Fibroblast of upper back skin (primary cell): ENCODE measurements around the gene DGKG.

ENCODE experiments used
- DNase-seq: peaks from one replicate; pipeline ENCODE4 v3.0.0-alpha.2; 2013

DGKG gene

GRCh38 chr3:186236357-186237020 lies 125.5 kb downstream of the DGKG start:
- no peak for DNase-seq

GRCh38 chr3:186235554-186235953 lies 126.5 kb downstream of the DGKG start:
- no peak for DNase-seq

GRCh38 chr3:186234152-186234551 lies 127.9 kb downstream of the DGKG start:
- DNase-seq = no peak

GRCh38 chr3:186226482-186226881 lies 135.6 kb downstream of the DGKG start:
- DNase-seq = no peak

- no peak for DNase-seq
These were observed 136.4 kb downstream of the DGKG start for GRCh38 chr3:186225603-186226002.

- DNase-seq = no peak
These were observed 137.9 kb downstream of the DGKG start for GRCh38 chr3:186224041-186224610.

- no peak for DNase-seq
These were observed 138.6 kb downstream of the DGKG start for GRCh38 chr3:186223476-186223875.

GRCh38 chr3:186221760-186222378 lies 140.2 kb downstream of the DGKG start:
- no peak for DNase-seq

GRCh38 chr3:186220911-186221645 lies 141.0 kb downstream of the DGKG start:
- DNase-seq = no peak

GRCh38 chr3:186220365-186220764 lies 141.7 kb downstream of the DGKG start:
- DNase-seq = no peak

GRCh38 chr3:186219211-186219638 lies 142.8 kb downstream of the DGKG start:
- no peak for DNase-seq

GRCh38 chr3:186218421-186218820 lies 143.6 kb downstream of the DGKG start:
- no peak for DNase-seq

- no peak for DNase-seq
These were observed 144.2 kb downstream of the DGKG start for GRCh38 chr3:186217820-186218164.

- no peak for DNase-seq
These were observed 144.9 kb downstream of the DGKG start for GRCh38 chr3:186216900-186217819.

- DNase-seq = no peak
These were observed 147.4 kb downstream of the DGKG start for GRCh38 chr3:186214670-186215069.

GRCh38 chr3:186213946-186214345 lies 148.1 kb downstream of the DGKG start:
- peak; percentile 11 for DNase-seq

GRCh38 chr3:186212611-186213010 lies 149.4 kb downstream of the DGKG start:
- no peak for DNase-seq

- DNase-seq = no peak
These were observed 151.1 kb downstream of the DGKG start for GRCh38 chr3:186210852-186211500.

- peak; percentile 63 for DNase-seq
These were observed 152.0 kb downstream of the DGKG start for GRCh38 chr3:186209810-186210752.

GRCh38 chr3:186208296-186208989 lies 153.6 kb downstream of the DGKG start:
- no peak for DNase-seq
